H1 (cell line): ENCODE data around the gene GPC6.

Experiments
- CREB1 ChIP-seq: IDR thresholded peaks from 2 replicates; pipeline ENCODE4 v1.6.1; 2012; ENCODE audit warnings: inconsistent platforms
- CTCF ChIP-seq, 3 experiments: IDR thresholded peaks; 1 replicate in 2 of 3; 2 replicates in 1 of 3; pipeline versions ENCODE4 v1.5.1 to v1.6.1; 2011; ENCODE audit warnings: low read length in 3 of 3, mild to moderate bottlenecking in 3 of 3, inconsistent platforms in 2 of 3, low read depth in 1 of 3, moderate library complexity in 1 of 3; ENCODE audit not compliant: insufficient read depth in 1 of 3; ENCODE audit errors: control extremely low read depth in 1 of 3
- EP300 ChIP-seq, 2 experiments: IDR thresholded peaks; 1 replicate in 1 of 2; 2 replicates in 1 of 2; pipeline ENCODE4 v1.6.1; 2011 to 2012; ENCODE audit warnings: low read depth in 2 of 2, low read length in 2 of 2, mild to moderate bottlenecking in 2 of 2, borderline replicate concordance in 1 of 2, inconsistent platforms in 1 of 2, moderate library complexity in 1 of 2
- EZH2 ChIP-seq: fragments of 200-600 bp; sonication (generic); IDR thresholded peaks from 2 replicates; pipeline ENCODE4 v1.7.1; 2012; ENCODE audit warnings: low read depth, mild to moderate bottlenecking, moderate library complexity, low read length, inconsistent platforms; ENCODE audit not compliant: severe bottlenecking
- MAFK ChIP-seq: IDR thresholded peaks from 2 replicates; pipeline ENCODE4 v1.6.1; 2012; ENCODE audit warnings: low read depth, mild to moderate bottlenecking, improper control_type of control experiment, low read length
- POLR2A ChIP-seq, 2 experiments: IDR thresholded peaks; 1 replicate in 1 of 2; 2 replicates in 1 of 2; pipeline ENCODE4 v1.6.1; 2011; ENCODE audit warnings: low read depth in 2 of 2, low read length in 2 of 2, mild to moderate bottlenecking in 2 of 2; ENCODE audit errors: control extremely low read depth in 1 of 2
- POU5F1 ChIP-seq: IDR thresholded peaks from 2 replicates; pipeline ENCODE4 v1.6.1; 2011; ENCODE audit warnings: low read depth, mild to moderate bottlenecking, low read length, moderate library complexity
- SUZ12 ChIP-seq: fragments of 200-600 bp; sonication (generic); IDR thresholded peaks from 2 replicates; pipeline ENCODE4 v1.6.1; 2012; ENCODE audit warnings: mild to moderate bottlenecking, inconsistent platforms, low read length, moderate library complexity, mixed read lengths

- no peak for TF ChIP-seq CTCF (IDR thresholded peaks at IDR 0.05; ENCODE audit: control extremely low read depth in 1 of 3, insufficient read depth in 1 of 3, low read depth in 1 of 3, low read length in 3 of 3)
- TF ChIP-seq POLR2A (IDR thresholded peaks at IDR 0.05; ENCODE audit: control extremely low read depth in 1 of 2, low read depth in 2 of 2, low read length in 2 of 2): no peak
- TF ChIP-seq EZH2: no peak
- no peak for TF ChIP-seq CREB1
- TF ChIP-seq MAFK: no peak
- TF ChIP-seq SUZ12: no peak
- TF ChIP-seq EP300 (IDR thresholded peaks at IDR 0.05; ENCODE audit: borderline replicate concordance in 1 of 2, low read depth in 2 of 2, low read length in 2 of 2): no peak
- no peak for TF ChIP-seq POU5F1
Observed at GRCh38 chr13:94093652-94094315, 867.2 kb downstream of the GPC6 start.
